ENCODE data around the gene ANXA9.

The ANXA9 gene

DNA sequence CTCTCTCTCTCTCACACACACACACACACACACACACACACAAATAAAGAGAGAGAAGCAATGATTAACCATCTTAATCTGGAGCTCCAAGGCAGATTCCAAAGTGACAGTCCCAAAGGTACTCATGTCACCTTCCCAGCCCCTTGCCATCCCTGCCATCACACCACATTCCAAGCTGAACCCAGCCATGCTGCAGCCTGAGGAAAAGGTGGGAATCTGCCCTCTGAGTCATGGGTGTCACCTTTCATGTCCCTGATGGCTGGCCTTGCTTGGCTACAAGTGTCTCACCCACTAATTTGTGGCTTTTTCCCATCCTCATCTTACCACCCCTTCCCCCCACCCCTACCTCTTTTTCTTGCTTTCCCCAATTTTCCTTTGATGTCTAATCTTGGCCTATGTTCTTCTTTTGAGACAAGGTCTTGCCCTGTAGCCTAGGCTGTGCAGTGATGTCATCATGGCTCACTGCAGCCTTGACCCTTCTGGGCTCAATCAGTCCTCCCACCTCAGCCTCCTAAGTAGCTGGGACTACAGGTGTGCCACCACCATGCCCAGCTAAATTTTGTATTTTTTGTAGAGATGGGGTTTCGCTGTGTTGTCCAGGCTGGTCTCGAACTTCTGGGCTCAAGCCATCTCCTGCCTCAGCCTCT is 3.2 kb downstream of the ANXA9 start (continued):
- TF ChIP-seq TSHZ2 (CRISPR knock-in tag; IDR thresholded peaks at IDR 0.05), result no peak
- TF ChIP-seq SNAI2 (CRISPR knock-in tag; IDR thresholded peaks at IDR 0.05), result no peak

GRCh38 chr1:150987924-150988323 is 5.8 kb downstream of the ANXA9 start:
- ATAC-seq, result no peak
- TF ChIP-seq ZNF8 (CRISPR knock-in tag; IDR thresholded peaks at IDR 0.05), result no peak
- no peak for TF ChIP-seq ZC3H10 (CRISPR knock-in tag; IDR thresholded peaks at IDR 0.05)
- TF ChIP-seq TOX (CRISPR knock-in tag; IDR thresholded peaks at IDR 0.05; ENCODE audit: borderline replicate concordance), result no peak
- no peak for TF ChIP-seq ZNF565 (CRISPR knock-in tag; conservative IDR thresholded peaks at IDR 0.05; ENCODE audit: low read depth)
- TF ChIP-seq ZFP30 (CRISPR knock-in tag; IDR thresholded peaks at IDR 0.05), result no peak
- no peak for TF ChIP-seq CREB5 (CRISPR knock-in tag; IDR thresholded peaks at IDR 0.05; ENCODE audit: low read depth)
- TF ChIP-seq GLIS3 (CRISPR knock-in tag; IDR thresholded peaks at IDR 0.05), result no peak
- TF ChIP-seq ZNF70 (CRISPR knock-in tag; IDR thresholded peaks at IDR 0.05), result no peak
- no peak for TF ChIP-seq BACH2 (CRISPR knock-in tag; IDR thresholded peaks at IDR 0.05; ENCODE audit: borderline replicate concordance)
- TF ChIP-seq TCF4 (CRISPR knock-in tag; IDR thresholded peaks at IDR 0.05; ENCODE audit: borderline replicate concordance), result no peak
- no peak for TF ChIP-seq ZFP3 (CRISPR knock-in tag; IDR thresholded peaks at IDR 0.05)
- no peak for TF ChIP-seq PATZ1 (CRISPR knock-in tag; IDR thresholded peaks at IDR 0.05; ENCODE audit: borderline replicate concordance)
- no peak for TF ChIP-seq ISL1 (CRISPR knock-in tag; IDR thresholded peaks at IDR 0.05)
- TF ChIP-seq ESRRG (CRISPR knock-in tag; IDR thresholded peaks at IDR 0.05), result no peak
- TF ChIP-seq POU6F1 (CRISPR knock-in tag; IDR thresholded peaks at IDR 0.05; ENCODE audit: borderline replicate concordance, low read depth), result no peak

GRCh38 chr1:150992626-150993025 is 10.5 kb downstream of the ANXA9 start:
- no peak for ATAC-seq
- no peak for TF ChIP-seq POU6F1 (CRISPR knock-in tag; IDR thresholded peaks at IDR 0.05; ENCODE audit: borderline replicate concordance, low read depth)
- no peak for TF ChIP-seq BACH2 (CRISPR knock-in tag; IDR thresholded peaks at IDR 0.05; ENCODE audit: borderline replicate concordance)

DNA sequence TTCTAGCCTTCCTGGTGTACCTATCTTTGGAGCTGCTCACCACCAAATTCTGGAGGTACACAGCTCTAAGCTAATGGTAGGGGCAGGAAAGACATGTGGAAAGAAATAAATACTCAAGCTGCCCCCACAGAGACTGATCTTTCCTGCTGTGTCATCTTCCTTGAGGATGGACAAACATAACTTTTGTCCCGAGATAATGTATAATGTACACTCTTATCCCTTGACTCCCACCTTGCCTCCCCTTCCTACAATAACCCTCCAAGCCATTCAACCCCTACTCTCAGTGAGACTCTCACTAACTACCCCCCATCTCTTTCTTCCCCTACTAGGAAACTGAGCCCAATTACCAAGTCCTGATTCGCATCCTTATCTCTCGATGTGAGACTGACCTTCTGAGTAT is 12.2 kb downstream of the ANXA9 start:
- ATAC-seq, result no peak

More for the DNA sequence above, 12.2 kb downstream of the ANXA9 start:
- no peak for TF ChIP-seq ZNF8 (CRISPR knock-in tag; IDR thresholded peaks at IDR 0.05)
- TF ChIP-seq GLIS3 (CRISPR knock-in tag; IDR thresholded peaks at IDR 0.05), result no peak
- no peak for TF ChIP-seq PPARA (CRISPR knock-in tag; IDR thresholded peaks at IDR 0.05; ENCODE audit: borderline replicate concordance)
- TF ChIP-seq ESRRG (CRISPR knock-in tag; IDR thresholded peaks at IDR 0.05), result no peak
- no peak for TF ChIP-seq SNAI2 (CRISPR knock-in tag; IDR thresholded peaks at IDR 0.05)
- no peak for TF ChIP-seq ZC3H10 (CRISPR knock-in tag; IDR thresholded peaks at IDR 0.05)
- no peak for TF ChIP-seq BACH2 (CRISPR knock-in tag; IDR thresholded peaks at IDR 0.05; ENCODE audit: borderline replicate concordance)
- TF ChIP-seq PATZ1 (CRISPR knock-in tag; IDR thresholded peaks at IDR 0.05; ENCODE audit: borderline replicate concordance), result no peak
- no peak for TF ChIP-seq POU6F1 (CRISPR knock-in tag; IDR thresholded peaks at IDR 0.05; ENCODE audit: borderline replicate concordance, low read depth)
- no peak for TF ChIP-seq ARNTL (CRISPR knock-in tag; IDR thresholded peaks at IDR 0.05; ENCODE audit: borderline replicate concordance, low read depth)
- no peak for TF ChIP-seq ZNF70 (CRISPR knock-in tag; IDR thresholded peaks at IDR 0.05)
- no peak for TF ChIP-seq ZNF565 (CRISPR knock-in tag; conservative IDR thresholded peaks at IDR 0.05; ENCODE audit: low read depth)
- TF ChIP-seq ZFP3 (CRISPR knock-in tag; IDR thresholded peaks at IDR 0.05), result no peak
- no peak for TF ChIP-seq ISL1 (CRISPR knock-in tag; IDR thresholded peaks at IDR 0.05)
- no peak for TF ChIP-seq CREB5 (CRISPR knock-in tag; IDR thresholded peaks at IDR 0.05; ENCODE audit: low read depth)
- no peak for TF ChIP-seq TOX (CRISPR knock-in tag; IDR thresholded peaks at IDR 0.05; ENCODE audit: borderline replicate concordance)
